K562 (cell line): Measurements from ENCODE around the gene FSCN2. TPM values are rescaled to one million over a fixed set of nuclear protein-coding genes. Genes with fewer than 3 reads are reported as not detected.

Source experiments
- ARID4B ChIP-seq: sonication (generic); formaldehyde crosslinking; IDR thresholded peaks from 2 replicates; pipeline ENCODE4 v1.8.0; 2022; ENCODE audit warnings: mild to moderate bottlenecking, missing genetic modification reagents
- CREB5 ChIP-seq: fragments of 250-450 bp; sonication (Bioruptor Pico); IDR thresholded peaks from 2 replicates; pipeline ENCODE4 v1.5.0; 2020; ENCODE audit warnings: mild to moderate bottlenecking
- EZH2 ChIP-seq: IDR thresholded peaks from 2 replicates; pipeline ENCODE4 v1.6.1; 2012; ENCODE audit warnings: low read depth, mild to moderate bottlenecking, inconsistent platforms, low read length, borderline replicate concordance
- PHB2 ChIP-seq: fragments of 450-650 bp; IDR thresholded peaks from 2 replicates; pipeline ENCODE4 v1.6.1; 2017; ENCODE audit warnings: low read depth
- PHF20 ChIP-seq: fragments of 450-650 bp; IDR thresholded peaks from 2 replicates; pipeline ENCODE4 v1.6.1; 2018; ENCODE audit not compliant: partially characterized antibody
- TCFL5 ChIP-seq: fragments of 250-450 bp; sonication (Bioruptor Pico); conservative IDR thresholded peaks from 2 replicates; pipeline ENCODE4 v1.6.1; 2021; ENCODE audit warnings: mild to moderate bottlenecking, moderate library complexity, matching md5 sums
- U2AF1 ChIP-seq: fragments of 200-400 bp; formaldehyde crosslinking; optimal IDR thresholded peaks from 2 replicates; pipeline ENCODE3; 2017; ENCODE audit warnings: mild to moderate bottlenecking, low read depth, low read length, moderate library complexity
- ZBTB40 ChIP-seq, 2 experiments: fragments of 450-650 bp in 1 of 2; sonication (generic) in 1 of 2; formaldehyde crosslinking in 1 of 2; IDR thresholded peaks; 2 replicates each; pipeline versions ENCODE4 v1.7.1 to v1.9.0; 2016 to 2022; ENCODE audit warnings: inconsistent platforms in 1 of 2, mild to moderate bottlenecking in 1 of 2, missing genetic modification reagents in 1 of 2
- polyA plus RNA-seq, 8 experiments: library from polyadenylated mRNA; depleted of rRNA in 4 of 8; stranded (reverse) in 5 of 8; unstranded in 3 of 8; fragments of >200 nt; fragmentation: Nextera tagmentation in 2 of 8; fragmentation: Illumina TruSeq in 1 of 8; extraction: Ambion mirVana in 2 of 8; extraction: Trizol in 1 of 8; gene quantifications; 2 replicates each; pipeline versions ENCODE4 v1.2.1 to v1.2.3, GENCODE V29; 2011 to 2014; ENCODE audit warnings: inconsistent platforms in 1 of 8, missing spikeins in 1 of 8
- total RNA-seq, 7 experiments: library from RNA; depleted of rRNA in 6 of 7; stranded (reverse); fragments of >200 nt in 6 of 7; fragmentation: Illumina TruSeq in 2 of 7; extraction: Trizol in 2 of 7; gene quantifications; 2 replicates each; pipeline versions ENCODE4 v1.2.1 to v1.2.3, GENCODE V29; 2011 to 2021; ENCODE audit warnings: low replicate concordance in 1 of 7

The FSCN2 gene
- total and polyA plus RNA-seq, 9 of the 15 experiments (the other 6 are each of a cell fraction or from before 2014, with no cell fraction given) = 0.08 TPM; not detected in 8

GRCh38 chr17:81552244-81553017 is 24.3 kb downstream of the FSCN2 start, which contains the start of gene FAAP100 (continued):
- peak; percentile 83 for TF ChIP-seq ARID4B (CRISPR knock-in tag)
- 0 out of 2 replicates have a peak, but pooled peaks have one; percentile 31 for TF ChIP-seq ZBTB40 (IDR thresholded peaks at IDR 0.05)
- TF ChIP-seq ZBTB40 (CRISPR knock-in tag; IDR thresholded peaks at IDR 0.05) = no peak
- TF ChIP-seq PHB2 = no peak
- TF ChIP-seq PHF20 = peak; percentile 23
- TF ChIP-seq U2AF1 = peak; percentile 55
- TF ChIP-seq TCFL5 = no peak
- no peak for TF ChIP-seq EZH2
- TF ChIP-seq CREB5 (CRISPR knock-in tag) = no peak
- TF ChIP-seq, all 486 proteins: peak for 80
